ENCODE results near the gene ARMC7.
"Not testable (repeated sequence)": the region's sequence is repeated elsewhere in the genome, so short reads cannot be mapped to it uniquely, and the experiment has no call there.

Gene ARMC7

GRCh38 chr17:75130059-75130631 lies 20.4 kb downstream of the ARMC7 start:
- DNase-seq: no peak

DNA sequence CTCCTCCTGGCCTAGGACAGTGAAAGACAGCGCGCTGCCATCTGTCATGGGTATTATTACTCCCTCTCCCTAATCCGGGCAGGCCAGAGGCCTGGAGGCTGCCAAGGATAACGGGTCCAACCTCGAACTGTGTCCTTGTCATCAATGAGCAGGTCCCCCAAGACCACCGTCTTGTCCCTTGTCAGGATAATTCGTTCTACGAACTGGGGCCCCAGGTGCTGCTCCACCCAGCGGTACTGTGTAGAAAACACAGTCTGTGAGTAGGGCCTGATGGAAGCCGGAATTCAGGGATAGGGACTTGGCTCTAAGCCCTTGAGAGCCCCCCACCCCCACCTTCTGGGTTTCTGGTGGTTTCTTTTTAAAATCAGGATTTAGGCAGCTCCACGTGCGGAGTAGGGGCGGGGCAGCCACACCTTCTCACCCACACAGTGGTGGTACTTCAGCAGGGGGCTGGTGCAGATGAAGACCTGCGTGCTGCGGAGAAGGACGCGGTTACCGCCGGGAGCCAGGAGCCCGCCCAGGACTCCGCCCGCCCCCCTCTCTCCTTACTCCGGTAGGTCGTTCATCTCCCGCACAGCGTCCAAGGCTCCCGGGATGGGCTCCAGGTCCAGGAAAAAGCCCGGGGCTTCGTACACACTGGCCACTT lies 21.0 kb downstream of the ARMC7 start:
- DNase-seq: peak; percentile 31

DNA sequence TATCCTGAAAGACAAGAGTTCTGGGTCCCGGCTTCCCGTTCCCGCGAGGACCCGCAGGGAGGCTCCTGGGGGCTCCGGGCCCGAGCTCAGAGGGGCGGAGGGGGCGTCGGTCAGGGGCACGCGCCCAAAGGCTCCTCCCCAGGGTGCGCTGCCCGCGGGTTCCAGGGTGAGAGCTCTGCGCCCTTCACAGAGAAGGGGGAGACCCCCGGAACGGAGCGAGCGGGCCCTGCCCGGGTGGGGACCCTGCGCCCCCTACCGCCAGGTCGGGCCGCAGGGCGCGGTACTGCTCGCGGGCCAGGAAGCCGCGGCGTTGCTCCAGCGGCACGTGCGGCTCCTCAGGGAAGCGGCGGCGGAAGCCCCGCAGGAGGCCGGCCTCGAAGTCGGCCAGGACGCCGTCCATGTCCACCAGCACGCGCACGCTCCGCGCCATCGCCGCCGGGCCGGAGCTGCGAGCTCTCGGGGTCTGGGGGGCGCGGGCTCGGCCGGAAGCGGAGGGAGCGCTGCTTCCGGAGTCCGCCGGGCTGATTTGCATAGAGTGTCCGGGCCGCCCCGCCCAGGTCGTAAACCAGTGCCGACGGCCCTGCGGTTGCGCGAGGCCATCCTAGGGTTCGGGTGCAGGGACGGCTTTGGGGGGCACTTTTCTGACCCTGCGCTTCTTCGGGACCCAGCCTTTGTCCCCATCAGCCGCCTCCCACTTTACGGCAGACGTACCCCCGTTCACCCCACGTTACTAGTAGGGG lies 21.7 kb downstream of the ARMC7 start, which contains the start of gene NT5C:
Gene NT5C, minus strand, starts transcription at position 465 of the 740 bp plus-strand sequence. Its CDS starts 35 bp downstream, at position 430.
- peak; percentile 48 for DNase-seq

GRCh38 chr17:75132018-75133000 lies 22.5 kb downstream of the ARMC7 start:
- not testable (repeated sequence) for DNase-seq

DNA sequence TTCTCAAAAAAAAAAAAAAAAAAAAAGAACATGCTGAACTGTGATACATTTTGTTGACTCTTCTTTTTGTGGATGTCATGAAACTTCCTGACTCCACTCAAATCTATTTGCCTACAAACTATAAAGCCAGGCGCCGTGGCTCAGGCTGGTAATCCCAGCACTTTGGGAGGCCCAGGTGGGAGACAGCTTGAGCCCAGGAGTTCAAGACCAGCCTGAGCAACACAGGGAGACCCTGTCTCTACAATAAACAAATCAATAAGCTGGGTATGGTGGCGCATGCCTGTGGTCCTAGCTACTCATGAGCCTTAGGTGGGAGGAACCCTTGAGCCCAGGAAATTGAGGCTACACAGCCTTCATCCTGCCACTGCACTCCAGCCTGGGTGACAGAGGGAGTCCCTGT lies 23.2 kb downstream of the ARMC7 start:
- no peak for DNase-seq

- not testable (repeated sequence) for DNase-seq
These were observed 24.0 kb downstream of the ARMC7 start for GRCh38 chr17:75133607-75134347.

DNA sequence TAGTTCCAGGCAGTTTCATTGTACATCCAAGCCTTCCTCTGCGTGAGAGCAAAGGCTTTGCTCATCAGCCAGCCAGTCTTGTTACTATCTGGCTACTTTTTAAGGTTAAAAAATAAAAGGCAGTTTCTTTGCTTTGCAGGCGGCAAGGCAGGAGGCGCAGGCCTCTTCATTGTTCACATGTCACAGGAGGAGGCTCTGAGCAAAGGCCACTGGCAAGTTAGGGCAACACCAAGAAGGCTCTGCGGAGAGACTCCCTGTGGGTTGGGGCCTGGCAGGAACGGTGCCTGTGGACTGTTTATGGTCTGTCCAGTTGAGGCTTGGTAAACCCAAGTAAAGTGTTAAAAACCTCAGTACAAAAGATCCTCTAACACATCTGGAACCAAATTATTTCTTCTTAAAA lies 25.7 kb downstream of the ARMC7 start:
- no peak for DNase-seq

DNA sequence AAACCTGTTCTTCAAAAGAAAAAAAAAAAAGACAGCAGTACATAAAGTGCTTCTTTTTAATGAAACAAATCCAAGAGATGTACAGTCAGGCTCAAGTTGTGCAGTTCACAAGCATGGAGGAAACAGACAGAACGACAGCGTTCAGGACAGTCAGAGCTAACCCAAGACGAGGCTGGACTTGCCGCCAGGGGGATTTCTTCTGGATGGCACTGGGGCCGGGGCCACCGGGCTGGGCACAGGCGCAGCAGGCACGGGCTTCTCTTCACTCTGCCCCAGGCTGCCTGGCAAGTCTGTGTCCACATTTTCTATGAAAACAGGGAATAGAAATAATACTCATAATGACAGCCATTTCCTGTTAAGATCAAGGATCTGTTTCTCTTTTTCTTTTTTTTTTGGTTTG lies 26.2 kb downstream of the ARMC7 start:
- DNase-seq: no peak

DNA sequence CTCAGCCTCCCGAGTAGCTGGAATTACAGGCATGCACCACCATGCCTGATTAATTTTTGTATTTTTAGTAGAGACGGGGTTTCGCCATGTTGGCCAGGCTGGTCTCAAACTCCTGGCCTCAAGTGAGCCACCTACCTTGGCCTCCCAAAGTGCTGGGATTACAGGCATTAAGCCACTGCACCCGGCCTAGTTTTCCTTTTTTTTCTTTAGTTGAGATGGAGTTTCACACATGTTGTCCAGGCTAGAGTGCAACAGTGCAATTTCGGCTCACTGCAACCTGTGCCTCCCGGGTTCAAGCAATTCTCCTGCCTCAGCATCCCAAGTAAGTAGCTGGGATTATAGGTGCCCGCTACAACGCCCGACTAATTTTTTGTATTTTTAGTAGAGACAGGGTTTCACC lies 28.0 kb downstream of the ARMC7 start:
- DNase-seq: not testable (repeated sequence)

DNA sequence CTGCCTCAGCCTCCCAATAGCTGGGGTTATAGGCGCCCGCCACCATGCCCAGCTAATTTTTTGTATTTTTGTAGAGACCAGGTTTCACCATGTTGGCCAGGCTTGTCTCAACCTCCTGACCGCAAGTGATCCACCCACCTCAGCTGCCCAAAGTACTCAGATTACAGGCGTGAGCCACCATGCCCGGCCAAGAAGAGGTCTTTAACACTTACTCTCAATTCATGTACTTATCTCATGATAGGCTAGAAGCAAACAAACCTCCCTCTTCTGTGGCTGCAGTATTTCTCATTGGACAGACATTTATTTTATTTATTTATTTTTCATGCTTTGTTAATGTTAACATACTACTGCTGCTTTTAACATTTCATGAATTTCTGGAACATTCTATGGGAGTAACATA lies 28.8 kb downstream of the ARMC7 start:
- no peak for DNase-seq

- DNase-seq: no peak
These were observed 32.6 kb downstream of the ARMC7 start for GRCh38 chr17:75142236-75142971.

DNA sequence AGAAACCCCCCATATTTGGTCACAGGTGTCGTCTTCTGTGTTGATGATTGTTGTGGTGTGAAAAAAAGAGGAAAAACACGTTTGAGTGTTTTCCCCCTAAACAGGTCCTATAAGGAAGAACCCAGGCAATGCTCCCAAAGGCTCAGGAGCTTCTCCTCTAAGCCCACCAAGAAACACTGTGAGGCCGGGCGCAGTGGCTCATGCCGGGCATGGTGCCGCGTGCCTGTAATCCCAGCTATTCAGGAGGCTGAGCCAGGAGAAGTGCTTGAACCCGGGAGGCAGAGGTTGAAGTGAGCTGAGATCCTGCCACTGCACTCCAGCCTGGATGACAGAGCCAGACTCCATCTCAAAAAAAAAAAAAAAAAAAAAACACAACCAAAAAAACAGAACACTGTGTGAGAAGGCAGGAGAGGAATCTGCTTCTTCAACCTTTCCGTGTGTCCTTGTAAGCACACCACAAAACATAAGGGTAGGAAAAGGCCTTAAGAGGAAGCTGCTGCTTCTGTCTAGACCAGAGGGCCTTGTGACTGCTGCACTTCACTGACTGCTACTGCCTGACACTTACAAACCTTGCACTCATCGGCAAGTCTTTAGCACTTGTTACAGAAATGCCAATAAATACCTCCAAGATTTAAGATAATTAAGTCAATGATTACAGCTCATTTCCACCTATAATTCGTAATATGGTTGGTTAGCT lies 35.2 kb downstream of the ARMC7 start:
- DNase-seq: no peak

DNA sequence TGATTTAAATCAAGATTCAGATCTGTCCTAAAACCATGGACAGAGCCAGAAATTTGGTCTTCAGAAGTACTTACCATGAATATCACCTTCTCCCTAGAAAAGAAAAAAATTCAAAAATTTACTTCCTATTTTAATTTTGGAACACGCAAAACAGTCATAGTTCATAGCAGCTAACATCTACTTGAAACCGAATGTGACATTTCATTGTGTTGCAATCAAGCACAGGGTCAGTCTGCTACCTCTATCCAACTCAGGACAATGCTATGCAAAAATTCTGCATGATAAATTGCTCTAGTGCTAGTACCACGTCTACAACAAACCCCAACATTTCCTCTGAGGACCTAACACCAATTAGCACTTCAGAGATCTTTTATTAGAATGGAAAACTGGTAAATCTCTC lies 36.8 kb downstream of the ARMC7 start:
- no peak for DNase-seq

GRCh38 chr17:75147878-75148546 lies 38.2 kb downstream of the ARMC7 start:
- DNase-seq: no peak

- DNase-seq: no peak
These were observed 42.2 kb downstream of the ARMC7 start for GRCh38 chr17:75151930-75152329.

DNA sequence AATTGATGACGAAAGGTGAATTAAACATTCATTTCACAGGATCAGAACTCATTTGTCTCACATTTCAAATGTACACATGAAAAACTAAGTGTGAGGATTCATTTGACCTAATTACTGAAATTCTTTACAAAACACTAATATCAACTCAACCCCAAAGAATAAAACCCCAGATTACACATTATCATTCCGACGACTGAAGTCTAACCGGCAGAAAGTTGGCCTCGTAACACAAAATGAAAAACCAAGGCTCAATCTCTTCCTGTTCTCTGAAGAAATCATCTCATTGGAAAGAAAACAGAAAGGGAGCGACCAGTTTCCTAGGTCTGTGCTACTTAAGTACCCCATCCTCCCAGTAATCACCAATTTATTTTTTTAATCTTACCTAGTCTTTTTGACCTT lies 42.8 kb downstream of the ARMC7 start:
- no peak for DNase-seq

DNA sequence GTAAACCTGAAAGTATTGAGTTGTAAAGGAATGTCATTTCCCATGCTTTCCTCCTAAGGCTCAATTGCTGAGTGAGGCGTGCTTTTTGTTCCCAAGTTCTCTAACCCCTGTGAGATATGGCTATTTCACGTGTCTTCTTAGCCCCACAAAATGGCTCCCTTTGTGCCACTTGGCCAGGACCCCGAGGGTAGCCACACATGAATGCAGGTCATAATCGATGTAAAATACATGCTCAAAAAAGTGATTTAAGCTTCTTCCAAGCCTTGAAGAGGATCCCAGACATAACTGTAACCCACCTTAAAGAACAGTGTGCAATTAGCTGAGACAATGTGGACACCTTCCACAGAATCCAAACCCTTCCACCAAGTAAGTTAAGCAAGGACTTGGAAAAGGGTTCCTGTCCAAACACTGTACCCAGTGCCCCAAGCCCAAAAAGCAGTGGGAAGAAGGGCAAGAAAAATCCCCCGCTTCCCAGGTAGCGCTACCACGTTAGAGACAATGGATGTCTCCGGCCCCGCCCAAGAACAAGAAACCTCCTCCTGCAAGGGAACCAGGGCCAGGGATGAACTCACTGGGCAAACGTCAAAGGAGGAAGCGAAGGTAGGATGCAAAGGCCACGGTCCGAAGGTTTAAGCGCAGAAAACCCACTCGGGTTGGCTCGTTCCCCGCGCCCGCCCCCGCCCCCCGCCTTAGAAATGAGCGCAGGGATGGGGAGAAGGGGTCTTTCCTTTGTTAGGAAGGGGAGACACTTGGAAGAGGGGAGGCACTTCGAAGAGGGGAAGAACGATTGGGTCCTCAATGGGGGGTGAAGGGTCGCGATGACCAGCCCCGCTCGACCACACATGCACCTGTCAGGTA lies 43.4 kb downstream of the ARMC7 start:
- no peak for DNase-seq

DNA sequence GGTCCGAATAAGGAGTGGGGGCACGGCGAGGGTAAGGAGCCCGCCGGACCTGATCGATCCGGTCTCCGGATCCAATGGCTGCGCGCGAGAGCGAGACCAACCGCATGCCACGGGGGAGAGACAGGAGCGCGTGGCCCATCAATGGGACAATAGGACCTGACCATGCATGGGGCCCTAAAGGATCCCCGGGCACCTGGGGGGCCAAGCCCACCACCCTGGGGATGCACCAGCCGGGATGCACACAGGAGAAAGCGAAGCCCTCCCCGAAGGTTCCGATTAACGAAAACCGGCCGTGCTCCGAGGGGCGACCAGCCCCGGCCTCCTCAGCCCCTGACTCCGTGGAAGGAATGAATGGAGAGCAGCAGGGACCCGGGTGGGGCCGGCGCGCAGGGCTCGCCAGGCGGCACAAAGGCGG lies 44.0 kb downstream of the ARMC7 start:
- DNase-seq: no peak

All from central memory CD4-positive, alpha-beta T cell (primary cell).